ENCODE results near the gene OR51M1.
"Not testable (repeated sequence)": the region's sequence is repeated elsewhere in the genome, so short reads cannot be mapped to it uniquely, and the experiment has no call there.

Gene OR51M1, protein sequence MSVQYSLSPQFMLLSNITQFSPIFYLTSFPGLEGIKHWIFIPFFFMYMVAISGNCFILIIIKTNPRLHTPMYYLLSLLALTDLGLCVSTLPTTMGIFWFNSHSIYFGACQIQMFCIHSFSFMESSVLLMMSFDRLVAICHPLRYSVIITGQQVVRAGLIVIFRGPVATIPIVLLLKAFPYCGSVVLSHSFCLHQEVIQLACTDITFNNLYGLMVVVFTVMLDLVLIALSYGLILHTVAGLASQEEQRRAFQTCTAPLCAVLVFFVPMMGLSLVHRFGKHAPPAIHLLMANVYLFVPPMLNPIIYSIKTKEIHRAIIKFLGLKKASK

DNA sequence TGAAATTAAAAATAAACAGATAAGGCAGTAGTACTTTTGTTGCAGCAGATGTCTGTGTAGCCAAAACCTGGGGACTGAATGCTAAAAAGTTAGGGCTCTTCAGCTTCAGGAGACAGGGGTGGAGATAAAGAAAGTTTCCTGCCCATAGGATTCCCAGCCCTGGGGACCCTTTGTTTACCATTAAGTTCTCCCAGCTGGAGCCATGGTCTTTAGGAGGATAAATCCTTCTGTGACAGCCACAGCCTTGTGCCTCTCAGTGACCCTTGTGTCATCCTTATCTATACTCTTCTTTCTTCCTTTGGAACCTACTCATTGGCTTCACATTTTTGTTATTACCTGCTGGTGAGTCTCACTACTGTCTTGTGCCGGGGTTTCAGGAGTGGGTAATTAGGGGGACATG lies at the start of gene OR51M1:
TSS of gene OR51M1 (plus strand) at position 237 of the 400 bp plus-strand sequence. CDS start 5,587 bp downstream, outside the sequence.
- no peak for TF ChIP-seq ZFHX2 (tag by site-specific recombination; conservative IDR thresholded peaks at IDR 0.05)
- TF ChIP-seq, protein P1, sequence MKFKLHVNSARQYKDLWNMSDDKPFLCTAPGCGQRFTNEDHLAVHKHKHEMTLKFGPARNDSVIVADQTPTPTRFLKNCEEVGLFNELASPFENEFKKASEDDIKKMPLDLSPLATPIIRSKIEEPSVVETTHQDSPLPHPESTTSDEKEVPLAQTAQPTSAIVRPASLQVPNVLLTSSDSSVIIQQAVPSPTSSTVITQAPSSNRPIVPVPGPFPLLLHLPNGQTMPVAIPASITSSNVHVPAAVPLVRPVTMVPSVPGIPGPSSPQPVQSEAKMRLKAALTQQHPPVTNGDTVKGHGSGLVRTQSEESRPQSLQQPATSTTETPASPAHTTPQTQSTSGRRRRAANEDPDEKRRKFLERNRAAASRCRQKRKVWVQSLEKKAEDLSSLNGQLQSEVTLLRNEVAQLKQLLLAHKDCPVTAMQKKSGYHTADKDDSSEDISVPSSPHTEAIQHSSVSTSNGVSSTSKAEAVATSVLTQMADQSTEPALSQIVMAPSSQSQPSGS (tag by site-specific recombination; IDR thresholded peaks at IDR 0.05; ENCODE audit: low read depth) = no peak
- TF ChIP-seq ZNF157 (tag by site-specific recombination; IDR thresholded peaks at IDR 0.05) = no peak
- no peak for TF ChIP-seq ZBTB48 (tag by site-specific recombination; IDR thresholded peaks at IDR 0.05)
- TF ChIP-seq ZNF391 (tag by site-specific recombination; IDR thresholded peaks at IDR 0.05; ENCODE audit: borderline replicate concordance, low read depth) = no peak
- no peak for TF ChIP-seq ZNF785 (tag by site-specific recombination; IDR thresholded peaks at IDR 0.05)
- TF ChIP-seq ZBTB21 (tag by site-specific recombination; IDR thresholded peaks at IDR 0.05) = no peak
- Histone ChIP-seq H3K27ac (ENCODE audit: extremely low read depth, low read depth, low read length) (no peak within 1 kb of the TSS), H3K4me1 (ENCODE audit: control insufficient read depth, insufficient read depth, low read length) (no peaks in the 10 kb centered on the region), H3K36me3 (ENCODE audit: control insufficient read depth in 2 of 2, insufficient read depth in 1 of 2, low read length in 2 of 2) (no peaks in the 10 kb centered on the region), H3K4me3 (ENCODE audit: low read depth, low read length) (no peak within 1 kb of the TSS), H3K9me3 (ENCODE audit: control insufficient read depth, insufficient read depth, low read depth, low read length) (no peaks in the 10 kb centered on the region)
- ChIA-PET POLR2A (no interaction called here), CTCF (interaction anchor here (0.9 kb wide), 1 partner anchor 179 kb away, joined by 3 read pairs; no protein-coding TSS in a partner anchor)

DNA sequence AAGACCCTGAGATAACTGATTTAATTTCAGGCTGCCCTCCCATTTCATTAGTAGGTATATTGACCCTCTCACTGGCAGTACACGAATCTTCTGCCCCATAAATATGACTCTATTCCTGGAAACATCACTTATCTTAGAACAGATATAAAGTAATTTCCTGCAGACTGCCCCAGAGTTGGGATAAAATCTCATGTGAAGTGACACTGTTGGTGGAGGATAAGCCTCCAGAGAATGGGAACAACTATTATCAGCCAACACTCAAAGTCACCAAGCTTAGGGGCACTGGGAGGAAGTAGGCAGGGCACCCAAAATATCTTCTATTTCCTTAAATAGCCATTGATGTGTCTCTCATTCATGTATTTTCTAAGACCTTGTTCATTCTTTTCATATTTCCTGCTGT lies 48.4 kb upstream of the OR51M1 start:
- Histone ChIP-seq H3K4me1 (ENCODE audit: control insufficient read depth, insufficient read depth, low read length) (no peaks in the 10 kb centered on the region), H3K9me3 (ENCODE audit: control insufficient read depth, insufficient read depth, low read depth, low read length) (no peaks in the 10 kb centered on the region), H3K36me3 (ENCODE audit: control insufficient read depth in 2 of 2, insufficient read depth in 1 of 2, low read length in 2 of 2) (no peaks in the 10 kb centered on the region), H3K27ac (ENCODE audit: extremely low read depth, low read depth, low read length) (no peak overlapping the region), H3K4me3 (ENCODE audit: low read depth, low read length) (no peak overlapping the region)
- ChIA-PET POLR2A (no interaction called here), CTCF (no interaction called here)
- TF ChIP-seq, protein P2, sequence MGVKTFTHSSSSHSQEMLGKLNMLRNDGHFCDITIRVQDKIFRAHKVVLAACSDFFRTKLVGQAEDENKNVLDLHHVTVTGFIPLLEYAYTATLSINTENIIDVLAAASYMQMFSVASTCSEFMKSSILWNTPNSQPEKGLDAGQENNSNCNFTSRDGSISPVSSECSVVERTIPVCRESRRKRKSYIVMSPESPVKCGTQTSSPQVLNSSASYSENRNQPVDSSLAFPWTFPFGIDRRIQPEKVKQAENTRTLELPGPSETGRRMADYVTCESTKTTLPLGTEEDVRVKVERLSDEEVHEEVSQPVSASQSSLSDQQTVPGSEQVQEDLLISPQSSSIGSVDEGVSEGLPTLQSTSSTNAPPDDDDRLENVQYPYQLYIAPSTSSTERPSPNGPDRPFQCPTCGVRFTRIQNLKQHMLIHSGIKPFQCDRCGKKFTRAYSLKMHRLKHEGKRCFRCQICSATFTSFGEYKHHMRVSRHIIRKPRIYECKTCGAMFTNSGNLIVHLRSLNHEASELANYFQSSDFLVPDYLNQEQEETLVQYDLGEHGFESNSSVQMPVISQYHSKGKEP (tag by site-specific recombination; IDR thresholded peaks at IDR 0.05) = no peak
- TF ChIP-seq ZNF585B (tag by site-specific recombination; IDR thresholded peaks at IDR 0.05) (no peak), ZNF146 (tag by site-specific recombination; IDR thresholded peaks at IDR 0.05) (no peak)

DNA sequence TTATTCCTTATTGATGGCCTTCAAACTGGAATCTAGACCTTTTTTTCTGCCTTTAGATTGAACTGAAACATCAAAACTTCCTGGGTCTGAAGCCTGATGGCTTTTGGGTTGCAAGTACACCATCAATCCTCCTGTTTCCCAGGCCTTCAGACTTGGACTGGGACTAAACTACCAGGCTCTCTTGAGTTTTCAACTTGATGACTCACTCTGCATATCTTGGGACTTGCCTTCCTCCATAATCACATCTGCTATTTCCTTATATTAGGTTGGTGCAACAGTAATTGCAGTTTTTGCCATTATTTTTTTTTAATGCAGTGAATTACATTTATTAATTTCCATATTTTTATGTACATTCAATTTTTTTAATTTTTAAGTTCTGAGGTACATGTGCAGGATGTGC lies 47.3 kb upstream of the OR51M1 start:
- TF ChIP-seq ZNF416 (tag by site-specific recombination; IDR thresholded peaks at IDR 0.05) (no peak), ZFHX2 (tag by site-specific recombination; conservative IDR thresholded peaks at IDR 0.05) (no peak)
- TF ChIP-seq, protein P3, sequence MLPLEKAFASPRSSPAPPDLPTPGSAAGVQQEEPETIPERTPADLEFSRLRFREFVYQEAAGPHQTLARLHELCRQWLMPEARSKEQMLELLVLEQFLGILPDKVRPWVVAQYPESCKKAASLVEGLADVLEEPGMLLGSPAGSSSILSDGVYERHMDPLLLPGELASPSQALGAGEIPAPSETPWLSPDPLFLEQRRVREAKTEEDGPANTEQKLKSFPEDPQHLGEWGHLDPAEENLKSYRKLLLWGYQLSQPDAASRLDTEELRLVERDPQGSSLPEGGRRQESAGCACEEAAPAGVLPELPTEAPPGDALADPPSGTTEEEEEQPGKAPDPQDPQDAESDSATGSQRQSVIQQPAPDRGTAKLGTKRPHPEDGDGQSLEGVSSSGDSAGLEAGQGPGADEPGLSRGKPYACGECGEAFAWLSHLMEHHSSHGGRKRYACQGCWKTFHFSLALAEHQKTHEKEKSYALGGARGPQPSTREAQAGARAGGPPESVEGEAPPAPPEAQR (tag by site-specific recombination; IDR thresholded peaks at IDR 0.05) = no peak
- POLR2A ChIA-PET = no interaction called here
- CTCF ChIA-PET = no interaction called here
- H3K4me3 ChIP-seq (ENCODE audit: low read depth, low read length) = no peak overlapping the region
- H3K27ac ChIP-seq (ENCODE audit: extremely low read depth, low read depth, low read length) = no peak overlapping the region
- no peaks in the 10 kb centered on the region for H3K36me3 ChIP-seq (ENCODE audit: control insufficient read depth in 2 of 2, insufficient read depth in 1 of 2, low read length in 2 of 2)
- H3K4me1 ChIP-seq (ENCODE audit: control insufficient read depth, insufficient read depth, low read length) = no peaks in the 10 kb centered on the region
- H3K9me3 ChIP-seq (ENCODE audit: control insufficient read depth, insufficient read depth, low read depth, low read length) = no peaks in the 10 kb centered on the region

DNA sequence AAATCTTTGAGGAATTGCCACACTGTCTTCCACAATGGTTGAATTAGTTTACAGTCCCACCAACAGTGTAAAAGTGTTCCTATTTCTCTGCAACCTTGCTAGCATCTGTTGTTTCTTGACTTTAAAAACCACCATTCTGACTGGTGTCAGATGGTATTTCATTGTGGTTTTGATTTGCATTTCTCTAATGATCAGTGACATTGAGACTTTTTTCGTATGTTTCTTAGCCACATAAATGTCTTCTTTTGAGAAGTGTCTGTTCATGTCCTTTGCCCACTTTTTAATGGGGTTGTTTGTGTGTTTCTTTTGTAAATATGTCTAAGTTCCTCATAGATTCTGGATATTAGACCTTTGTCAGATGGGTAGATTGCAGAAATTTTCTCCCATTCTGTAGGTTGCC lies 46.4 kb upstream of the OR51M1 start:
- H3K9me3 ChIP-seq (ENCODE audit: control insufficient read depth, insufficient read depth, low read depth, low read length); H3K4me3 ChIP-seq (ENCODE audit: low read depth, low read length); H3K36me3 ChIP-seq (ENCODE audit: control insufficient read depth in 2 of 2, insufficient read depth in 1 of 2, low read length in 2 of 2); CTCF ChIA-PET; POLR2A ChIA-PET; H3K27ac ChIP-seq (ENCODE audit: extremely low read depth, low read depth, low read length); H3K4me1 ChIP-seq (ENCODE audit: control insufficient read depth, insufficient read depth, low read length): not testable (repeated sequence)
